HG02798 (cell line): Measurements from ENCODE around the gene TRIM63.

ENCODE experiments used
- ATAC-seq: cut with Tn5 transposase; IDR thresholded peaks from one replicate; pipeline ENCODE4 v1.9.1; 2021; ENCODE audit warnings: mild to moderate bottlenecking; ENCODE audit not compliant: unreplicated experiment, poor library complexity

The TRIM63 gene

GRCh38 chr1:26037904-26038303 is 29.5 kb downstream of the TRIM63 start:
- ATAC-seq: no peak

GRCh38 chr1:26036756-26037281 is 30.6 kb downstream of the TRIM63 start:
- no peak for ATAC-seq

- ATAC-seq: peak; percentile 70
Measured at GRCh38 chr1:26035959-26036755, 31.3 kb downstream of the TRIM63 start.

GRCh38 chr1:26035203-26035958 is 32.0 kb downstream of the TRIM63 start:
- ATAC-seq: peak; percentile 91

GRCh38 chr1:26034504-26035202 is 32.8 kb downstream of the TRIM63 start:
- no peak for ATAC-seq

- ATAC-seq: no peak
Measured at GRCh38 chr1:26032656-26033357, 34.6 kb downstream of the TRIM63 start.

- no peak for ATAC-seq
Measured at GRCh38 chr1:26031611-26032220, 35.7 kb downstream of the TRIM63 start.

- no peak for ATAC-seq
Measured at GRCh38 chr1:26031196-26031595, 36.2 kb downstream of the TRIM63 start.

GRCh38 chr1:26029864-26030481 is 37.5 kb downstream of the TRIM63 start:
- ATAC-seq: no peak

- no peak for ATAC-seq
Measured at GRCh38 chr1:26029054-26029863, 38.2 kb downstream of the TRIM63 start.

GRCh38 chr1:26028490-26028980 is 38.9 kb downstream of the TRIM63 start:
- no peak for ATAC-seq

GRCh38 chr1:26027716-26028489 is 39.5 kb downstream of the TRIM63 start:
- no peak for ATAC-seq

GRCh38 chr1:26025517-26025916 is 41.9 kb downstream of the TRIM63 start:
- ATAC-seq: no peak

- ATAC-seq: no peak
Measured at GRCh38 chr1:26025060-26025459, 42.4 kb downstream of the TRIM63 start.

GRCh38 chr1:26023826-26024225 is 43.6 kb downstream of the TRIM63 start:
- ATAC-seq: no peak

- no peak for ATAC-seq
Measured at GRCh38 chr1:26023009-26023408, 44.4 kb downstream of the TRIM63 start.

GRCh38 chr1:26022404-26022779 is 45.0 kb downstream of the TRIM63 start:
- ATAC-seq: no peak
